H1 (cell line): ENCODE measurements around the gene KRAS. TPM values are rescaled to one million over a fixed set of nuclear protein-coding genes. Genes with fewer than 3 reads are reported as not detected.
A peak's percentile ranks its signal among the peaks of the same experiment; 100 is the strongest.

Experiments
- CTCF ChIA-PET: fragments of 300-600 bp; sonication (Branson Sonifier 250); formaldehyde crosslinking; loops from one replicate; lab custom pipeline; 2021; ENCODE audit not compliant: partially characterized antibody; lab: Charles Lee
- POLR2A ChIA-PET: fragments of 300-600 bp; sonication (Branson Sonifier 250); formaldehyde crosslinking; loops from one replicate; lab custom pipeline; 2021; ENCODE audit warnings: inconsistent platforms; ENCODE audit not compliant: partially characterized antibody; lab: Charles Lee
- DNase-seq, 2 experiments: peaks; one replicate each; pipeline versions ENCODE4 v3.0.0 to v3.0.0-alpha.2; 2010 to 2022; ENCODE audit warnings: low spot score in 2 of 2, low read depth in 1 of 2, mixed read lengths in 1 of 2
- FAIRE-seq: peaks from 2 replicates; lab custom pipeline; 2011; peaks lifted over from hg19 to GRCh38; lab: Jason Lieb, UNC
- H2AFZ ChIP-seq: 2 replicates; pipeline ENCODE4 v1.8.1; 2012; ENCODE audit warnings: low read length, inconsistent platforms
- H2AK5ac ChIP-seq: 2 replicates; pipeline ENCODE4 v1.6.1; 2013; ENCODE audit warnings: low read depth, low read length
- H2BK120ac ChIP-seq: replicated peaks from 2 replicates; pipeline ENCODE3; 2013; ENCODE audit warnings: low read depth, low read length, inconsistent platforms
- H2BK12ac ChIP-seq: 2 replicates; pipeline ENCODE4 v1.6.1; 2013; ENCODE audit warnings: low read depth, low read length
- H2BK15ac ChIP-seq: 2 replicates; pipeline ENCODE4 v1.6.1; 2013; ENCODE audit warnings: low read length
- H2BK20ac ChIP-seq: 2 replicates; pipeline ENCODE4 v1.6.1; 2013; ENCODE audit warnings: low read length
- H2BK5ac ChIP-seq: 2 replicates; pipeline ENCODE4 v1.6.1; 2013; ENCODE audit warnings: low read depth, low read length
- H3K14ac ChIP-seq: 2 replicates; pipeline ENCODE4 v1.6.1; 2013; ENCODE audit warnings: inconsistent platforms; ENCODE audit not compliant: insufficient read length
- H3K18ac ChIP-seq: 2 replicates; pipeline ENCODE4 v1.6.1; 2013; ENCODE audit warnings: low read length; ENCODE audit errors: extremely low read depth
- H3K23ac ChIP-seq: 2 replicates; pipeline ENCODE4 v1.6.1; 2013; ENCODE audit warnings: inconsistent platforms; ENCODE audit not compliant: insufficient read length
- H3K23me2 ChIP-seq: 2 replicates; pipeline ENCODE4 v1.6.1; 2013; ENCODE audit warnings: low read depth, low read length
- H3K27ac ChIP-seq: 2 replicates; pipeline ENCODE4 v1.6.1; 2011; ENCODE audit warnings: low read depth, low read length, inconsistent platforms
- H3K27me3 ChIP-seq, 4 experiments: replicated peaks in 1 of 4; 1 replicate in 1 of 4; 2 replicates in 3 of 4; pipeline versions ENCODE4 v1.6.1 to v1.8.1; 2011 to 2013; ENCODE audit warnings: low read length in 3 of 4, mild to moderate bottlenecking in 3 of 4, inconsistent platforms in 2 of 4, mixed read lengths in 2 of 4, moderate library complexity in 1 of 4; ENCODE audit not compliant: control insufficient read depth in 3 of 4, insufficient read depth in 3 of 4; ENCODE audit errors: extremely low read depth in 1 of 4
- H3K36me3 ChIP-seq, 4 experiments: 2 replicates each; pipeline versions ENCODE4 v1.6.1 to v1.8.1; 2011 to 2013; ENCODE audit warnings: mild to moderate bottlenecking in 4 of 4, low read length in 3 of 4, moderate library complexity in 2 of 4, control low read depth in 1 of 4, inconsistent platforms in 1 of 4; ENCODE audit not compliant: insufficient read depth in 4 of 4, control insufficient read depth in 2 of 4
- H3K4ac ChIP-seq: replicated peaks from 2 replicates; pipeline ENCODE3; 2013; ENCODE audit warnings: low read length, low read depth, mixed read lengths, inconsistent platforms; ENCODE audit not compliant: insufficient read length
- H3K4me1 ChIP-seq, 4 experiments: replicated peaks in 1 of 4; 1 replicate in 1 of 4; 2 replicates in 3 of 4; pipeline versions ENCODE4 v1.6.1 to v1.8.1; 2011 to 2013; ENCODE audit warnings: low read length in 3 of 4, inconsistent platforms in 2 of 4, mixed read lengths in 1 of 4; ENCODE audit not compliant: insufficient read depth in 4 of 4, control insufficient read depth in 3 of 4
- H3K4me2 ChIP-seq, 2 experiments: 2 replicates each; pipeline versions ENCODE4 v1.6.1 to v1.8.1; 2011 to 2013; ENCODE audit warnings: low read depth in 2 of 2, low read length in 2 of 2, control low read depth in 1 of 2, inconsistent platforms in 1 of 2, mild to moderate bottlenecking in 1 of 2; ENCODE audit not compliant: insufficient read depth in 1 of 2
- H3K4me3 ChIP-seq, 4 experiments: fragments of 200-600, 300-600 bp in 1 of 4; sonication (generic), shearing (Covaris generic), sonication (Bioruptor Twin) in 1 of 4; 2 replicates each; pipeline versions ENCODE4 v1.5.1 to v1.8.1; 2011 to 2016; ENCODE audit warnings: low read length in 4 of 4, low read depth in 3 of 4, control low read depth in 2 of 4, inconsistent platforms in 2 of 4, mild to moderate bottlenecking in 2 of 4, mixed read lengths in 1 of 4, moderate library complexity in 1 of 4; ENCODE audit not compliant: insufficient read depth in 2 of 4; ENCODE audit errors: extremely low read depth in 1 of 4
- H3K56ac ChIP-seq: replicated peaks from 2 replicates; pipeline ENCODE3; 2013; ENCODE audit warnings: low read depth, mild to moderate bottlenecking, mixed read lengths, low read length, inconsistent platforms; ENCODE audit not compliant: insufficient read length
- H3K79me1 ChIP-seq: 2 replicates; pipeline ENCODE4 v1.6.1; 2013; ENCODE audit warnings: low read depth, low read length, control low read depth
- H3K79me2 ChIP-seq, 2 experiments: 2 replicates each; pipeline versions ENCODE4 v1.6.1 to v1.8.1; 2012 to 2013; ENCODE audit warnings: low read length in 2 of 2, mild to moderate bottlenecking in 2 of 2, inconsistent platforms in 1 of 2; ENCODE audit not compliant: insufficient read depth in 2 of 2, control insufficient read depth in 1 of 2
- H3K9ac ChIP-seq, 4 experiments: replicated peaks in 1 of 4; 1 replicate in 1 of 4; 2 replicates in 3 of 4; pipeline versions ENCODE4 v1.6.1 to v1.8.1; 2011 to 2013; ENCODE audit warnings: low read depth in 3 of 4, low read length in 3 of 4, control low read depth in 2 of 4, mild to moderate bottlenecking in 2 of 4, moderate library complexity in 2 of 4, inconsistent platforms in 1 of 4; ENCODE audit errors: extremely low read depth in 1 of 4
- H3K9me3 ChIP-seq, 2 experiments: 2 replicates each; pipeline versions ENCODE4 v1.6.1 to v1.8.1; 2012 to 2013; ENCODE audit warnings: mild to moderate bottlenecking in 2 of 2, moderate library complexity in 2 of 2, control low read depth in 1 of 2, inconsistent platforms in 1 of 2, low read depth in 1 of 2, low read length in 1 of 2, mixed read lengths in 1 of 2; ENCODE audit not compliant: insufficient read depth in 2 of 2
- H4K20me1 ChIP-seq, 2 experiments: replicated peaks in 1 of 2; 2 replicates each; pipeline versions ENCODE3 to v1.8.1; 2011 to 2013; ENCODE audit warnings: inconsistent platforms in 2 of 2, low read length in 2 of 2, mild to moderate bottlenecking in 1 of 2; ENCODE audit not compliant: insufficient read depth in 2 of 2, control insufficient read depth in 1 of 2
- H4K5ac ChIP-seq: 2 replicates; pipeline ENCODE4 v1.6.1; 2013; ENCODE audit warnings: low read length, low read depth, mixed read lengths, inconsistent platforms; ENCODE audit not compliant: insufficient read length
- H4K8ac ChIP-seq: 2 replicates; pipeline ENCODE4 v1.8.0; 2013; ENCODE audit warnings: mild to moderate bottlenecking, moderate library complexity, low read length, inconsistent platforms; ENCODE audit not compliant: insufficient read depth; ENCODE audit errors: extremely low read depth
- H4K91ac ChIP-seq: replicated peaks from 2 replicates; pipeline ENCODE3; 2013; ENCODE audit warnings: low read length, mixed read lengths, inconsistent platforms; ENCODE audit not compliant: insufficient read length
- CBX5 ChIP-seq: fragments of 300-800, 300-1000 bp; sonication (generic); IDR thresholded peaks from 2 replicates; pipeline ENCODE4 v1.7.1; 2016; ENCODE audit warnings: antibody characterized with exemption, low read length, low read depth
- POLR2AphosphoS5 ChIP-seq: IDR thresholded peaks from 2 replicates; pipeline ENCODE4 v1.6.1; 2011; ENCODE audit warnings: low read depth, low read length
- WGBS, 2 experiments: shearing (Covaris generic) in 1 of 2; methylation state at CpG; one replicate each; pipeline versions ENCODE4 v1.1.6 to v1.1.7; 2013 to 2015; ENCODE audit warnings: low lambda C conversion rate in 2 of 2, mixed read lengths in 2 of 2, inconsistent platforms in 1 of 2, low coverage in 1 of 2, missing lambda C conversion rate in 1 of 2; ENCODE audit not compliant: insufficient replicate concordance in 2 of 2, insufficient coverage in 1 of 2, insufficient read length in 1 of 2; ENCODE audit errors: extremely low coverage in 1 of 2, missing lambda C conversion rate in 1 of 2; 5-methylcytosine and 5-hydroxymethylcytosine counted together
- polyA plus RNA-seq, 7 experiments: library from polyadenylated mRNA; depleted of rRNA in 3 of 7; stranded (reverse) in 5 of 7; unstranded in 2 of 7; fragments of >200 nt in 5 of 7; fragments of 200-250 nt in 2 of 7; gene quantifications; 1 replicate in 5 of 7; 2 replicates in 1 of 7; 4 replicates in 1 of 7; pipeline versions ENCODE4 v1.2.1 to v1.2.3, GENCODE V29; 2011 to 2013; ENCODE audit warnings: missing spikeins in 2 of 7, mixed read lengths in 2 of 7
- total RNA-seq: library from RNA; stranded (reverse); fragmentation: NEBNext Ultra II Directional; extraction: Animal tissue kit (Norgen Biotek cat#: 25700); gene quantifications from 2 replicates; pipeline ENCODE4 v1.2.1, GENCODE V29; 2021

KRAS gene
- total and polyA plus RNA-seq, 2 of the 8 experiments (the other 6 are each of a cell fraction or from before 2014, with no cell fraction given) = 24.8 to 64.6 TPM

- no peak for TF ChIP-seq CBX5
- 0 out of 2 replicates have a peak, but pooled peaks have one; percentile 3 for TF ChIP-seq POLR2AphosphoS5
- Histone ChIP-seq H3K27ac (no peak overlapping the region), H4K8ac (no peak overlapping the region), H2BK20ac (no peak overlapping the region), H3K18ac (no peak overlapping the region), H3K27me3 (no peaks in the 10 kb centered on the region), H3K36me3 (peaks cover 0 to 3% (median 0%) of the 10 kb centered on the region in 4 experiments; a peak in 1 of 8 replicates), H2AK5ac (no peak overlapping the region), H3K4me1 (peaks cover 3 to 7% (median 5%) of the 10 kb centered on the region in 4 experiments; a peak in 4 of 7 replicates), H3K9ac (peak overlapping the region in 2 of 4 experiments; percentile 66 to 72; a peak in 3 of 7 replicates), H4K20me1 (peaks cover 5 to 6% of the 10 kb centered on the region in 2 experiments), H3K4me3 (peak overlapping the region; percentile 72 to 91 (median 75)), H2BK12ac (no peak overlapping the region), H3K56ac (no peak overlapping the region), H3K79me2 (peaks cover 7 to 34% of the 10 kb centered on the region in 2 experiments), H4K91ac (no peak overlapping the region), H3K4me2 (peak overlapping the region; percentile 76 to 80), H3K23me2 (peaks cover 5% of the 10 kb centered on the region; the same call in 1 of the 2 replicates), H3K9me3 (no peaks in the 10 kb centered on the region), H2BK5ac (no peak overlapping the region), H2BK15ac (no peak overlapping the region), H4K5ac (no peak overlapping the region), H3K14ac (no peak overlapping the region), H2AFZ (no peak overlapping the region), H2BK120ac (no peak overlapping the region), H3K23ac (no peak overlapping the region), H3K4ac (no peak overlapping the region), H3K79me1 (no peaks in the 10 kb centered on the region; the same call in 1 of the 2 replicates)
- DNase-seq (no peak), FAIRE-seq (no peak)
- WGBS, 2 experiments = 52% methylated on average over 6 of the region's 6 CpGs; no CpG with 5 or more reads in 1 of the 2 experiments
- POLR2A ChIA-PET = interaction anchor here (1.0 to 1.8 kb wide), 3 partner anchors 10 to 56 kb away, joined by 3 to 12 read pairs (median 8); partner anchors contain the start of genes DNAI7 and ETFRF1
- CTCF ChIA-PET = no interaction called here
Measured at GRCh38 chr12:25251769-25252168, 1.0 kb upstream of the KRAS start.
